ENCODE data around the gene IGF2.

DNA sequence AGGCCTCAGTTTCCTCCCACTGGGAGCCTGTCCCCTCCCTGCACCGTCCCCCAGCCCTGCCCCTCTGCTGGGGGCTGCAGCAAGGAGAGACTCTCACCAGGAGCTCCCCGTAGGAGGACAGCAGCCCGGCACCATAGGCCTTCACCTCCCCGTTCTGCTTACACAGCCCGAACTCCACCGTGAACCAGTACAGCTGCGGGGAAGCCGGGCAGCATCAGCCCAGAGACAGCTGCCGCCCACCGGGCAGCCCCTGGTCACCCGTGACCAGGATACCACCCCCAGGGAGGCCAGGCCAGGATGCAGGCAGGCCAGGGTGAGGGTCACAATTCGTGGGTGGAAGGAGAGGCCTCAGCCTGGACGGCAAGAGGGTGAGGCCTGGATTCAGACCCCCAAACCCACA lies 26.4 kb upstream of the IGF2 start:
- TF ChIP-seq, protein P1, sequence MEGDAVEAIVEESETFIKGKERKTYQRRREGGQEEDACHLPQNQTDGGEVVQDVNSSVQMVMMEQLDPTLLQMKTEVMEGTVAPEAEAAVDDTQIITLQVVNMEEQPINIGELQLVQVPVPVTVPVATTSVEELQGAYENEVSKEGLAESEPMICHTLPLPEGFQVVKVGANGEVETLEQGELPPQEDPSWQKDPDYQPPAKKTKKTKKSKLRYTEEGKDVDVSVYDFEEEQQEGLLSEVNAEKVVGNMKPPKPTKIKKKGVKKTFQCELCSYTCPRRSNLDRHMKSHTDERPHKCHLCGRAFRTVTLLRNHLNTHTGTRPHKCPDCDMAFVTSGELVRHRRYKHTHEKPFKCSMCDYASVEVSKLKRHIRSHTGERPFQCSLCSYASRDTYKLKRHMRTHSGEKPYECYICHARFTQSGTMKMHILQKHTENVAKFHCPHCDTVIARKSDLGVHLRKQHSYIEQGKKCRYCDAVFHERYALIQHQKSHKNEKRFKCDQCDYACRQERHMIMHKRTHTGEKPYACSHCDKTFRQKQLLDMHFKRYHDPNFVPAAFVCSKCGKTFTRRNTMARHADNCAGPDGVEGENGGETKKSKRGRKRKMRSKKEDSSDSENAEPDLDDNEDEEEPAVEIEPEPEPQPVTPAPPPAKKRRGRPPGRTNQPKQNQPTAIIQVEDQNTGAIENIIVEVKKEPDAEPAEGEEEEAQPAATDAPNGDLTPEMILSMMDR (IDR thresholded peaks at IDR 0.05): no peak
- no peak for TF ChIP-seq POLR2A (IDR thresholded peaks at IDR 0.05)

Measured in thyroid gland (tissue), 4 donors.